Cerebellar cortex (tissue), 1 donor: ENCODE results near the gene MRPS23.

ENCODE experiments used
- DNase-seq: peaks from one replicate; pipeline ENCODE4 v3.0.0-alpha.2; 2015; ENCODE audit warnings: low spot score

Gene MRPS23

DNA sequence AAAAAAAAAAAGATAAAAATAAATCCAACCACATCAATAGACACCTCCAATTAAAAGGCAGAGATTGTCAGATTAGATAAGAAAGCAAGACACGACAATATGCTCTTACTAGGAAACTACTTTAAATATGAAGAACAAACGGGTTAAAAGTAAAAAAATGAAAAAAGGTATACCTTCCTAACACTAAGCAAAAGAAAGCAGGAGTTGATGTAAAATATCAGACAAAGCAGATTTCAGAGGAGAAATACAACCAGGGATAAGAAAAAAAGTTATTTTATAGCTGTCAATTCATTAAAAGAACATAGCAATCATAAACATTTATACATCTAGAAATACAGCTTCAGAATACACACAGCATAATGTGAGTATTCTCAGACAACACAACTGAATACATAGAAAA is 55.0 kb downstream of the MRPS23 start:
- no peak for DNase-seq

DNA sequence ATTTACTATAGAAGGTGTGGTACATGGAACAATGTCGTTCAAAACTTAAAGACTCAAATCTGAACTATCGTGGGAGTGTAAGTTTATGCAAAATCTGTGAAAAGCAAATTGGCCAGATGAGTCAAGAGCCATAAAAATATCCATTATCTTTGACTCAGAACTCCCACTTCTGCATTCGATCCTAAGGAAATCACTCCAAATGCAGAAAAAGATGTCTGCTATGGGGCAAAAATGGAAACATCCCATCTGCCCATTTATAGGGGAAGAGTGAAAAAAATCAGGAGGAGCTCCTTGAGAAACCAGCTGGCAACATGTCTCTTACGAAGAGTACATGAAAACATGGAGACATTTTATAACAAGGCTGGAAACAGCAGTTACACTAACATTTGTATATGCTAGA is 61.1 kb downstream of the MRPS23 start:
- no peak for DNase-seq

DNA sequence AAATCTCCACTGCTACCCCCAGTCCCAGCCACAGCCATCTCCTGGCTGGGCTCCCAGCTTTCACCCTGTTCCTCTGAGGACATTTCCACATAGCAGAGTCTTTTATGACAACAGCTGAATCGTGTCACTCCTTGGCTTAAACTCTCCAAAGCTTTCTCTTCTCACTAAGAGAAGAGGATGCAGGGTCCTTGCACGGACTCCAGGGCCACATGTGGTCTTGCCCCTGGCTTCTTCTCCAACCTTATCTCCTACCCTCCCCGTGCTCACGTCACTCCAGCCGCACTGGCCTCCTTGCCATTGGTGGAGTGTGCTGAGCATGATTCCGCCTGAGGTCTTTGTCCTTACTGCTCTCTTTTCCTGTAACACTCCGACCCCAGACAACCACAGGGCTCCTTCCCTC is 64.8 kb downstream of the MRPS23 start:
- no peak for DNase-seq
